GM06990 (cell line): ENCODE measurements around the gene MYOG.

Experiments used
- DNase-seq: peaks from one replicate; pipeline ENCODE4 v3.0.0-alpha.2; 2011; ENCODE audit not compliant: insufficient read length; ENCODE audit errors: extremely low read depth
- H3K27me3 ChIP-seq: replicated peaks from 2 replicates; pipeline ENCODE4 v1.6.0; 2011; ENCODE audit warnings: low read length; ENCODE audit not compliant: control insufficient read depth, insufficient read depth
- H3K36me3 ChIP-seq: 2 replicates; pipeline ENCODE4 v1.5.1; 2011; ENCODE audit warnings: low read length; ENCODE audit not compliant: control insufficient read depth, insufficient read depth
- H3K4me3 ChIP-seq: replicated peaks from 2 replicates; pipeline ENCODE4 v1.5.1; 2011; ENCODE audit warnings: low read depth, mild to moderate bottlenecking, control low read depth, low read length
- CTCF ChIP-seq: IDR thresholded peaks from 2 replicates; pipeline ENCODE4 v1.5.1; 2011; ENCODE audit warnings: low read length, control low read depth, mild to moderate bottlenecking, inconsistent platforms; ENCODE audit not compliant: insufficient read depth, poor library complexity, severe bottlenecking

Gene MYOG

GRCh38 chr1:203074610-203075009 is 11.2 kb downstream of the MYOG start:
- no peaks in the 10 kb centered on the region for H3K36me3 ChIP-seq
- no peak for DNase-seq
- TF ChIP-seq CTCF, result no peak
- peaks cover 3% of the 10 kb centered on the region for H3K27me3 ChIP-seq
- no peak overlapping the region for H3K4me3 ChIP-seq

GRCh38 chr1:203073469-203073868 is 12.3 kb downstream of the MYOG start:
- Histone ChIP-seq H3K4me3 (no peak overlapping the region), H3K36me3 (no peaks in the 10 kb centered on the region), H3K27me3 (peaks cover 3% of the 10 kb centered on the region)
- DNase-seq, result no peak
- no peak for TF ChIP-seq CTCF

- DNase-seq, result no peak
- Histone ChIP-seq H3K4me3 (no peak overlapping the region), H3K27me3 (peaks cover 1% of the 10 kb centered on the region; the same call in 1 of the 2 replicates), H3K36me3 (no peaks in the 10 kb centered on the region)
- TF ChIP-seq CTCF, result no peak
These were observed 12.9 kb downstream of the MYOG start for GRCh38 chr1:203072911-203073310.

- TF ChIP-seq CTCF, result no peak
- no peak for DNase-seq
- Histone ChIP-seq H3K4me3 (no peak overlapping the region), H3K36me3 (no peaks in the 10 kb centered on the region), H3K27me3 (peaks cover 1% of the 10 kb centered on the region; the same call in 1 of the 2 replicates)
These were observed 13.7 kb downstream of the MYOG start for GRCh38 chr1:203072002-203072602.

- H3K4me3 ChIP-seq, result no peak overlapping the region
- TF ChIP-seq CTCF, result no peak
- no peak for DNase-seq
- no peaks in the 10 kb centered on the region; the same call in 1 of the 2 replicates for H3K27me3 ChIP-seq
- H3K36me3 ChIP-seq, result no peaks in the 10 kb centered on the region
These were observed 16.6 kb downstream of the MYOG start for GRCh38 chr1:203069030-203069747.
